Measurements from ENCODE around the gene NDST3. TPM values are rescaled to one million over a fixed set of nuclear protein-coding genes. Genes with fewer than 3 reads are reported as not detected.

Gene NDST3
- total RNA-seq, 4 donors from 2014 or later, result 1.7 TPM; not detected in 3

DNA sequence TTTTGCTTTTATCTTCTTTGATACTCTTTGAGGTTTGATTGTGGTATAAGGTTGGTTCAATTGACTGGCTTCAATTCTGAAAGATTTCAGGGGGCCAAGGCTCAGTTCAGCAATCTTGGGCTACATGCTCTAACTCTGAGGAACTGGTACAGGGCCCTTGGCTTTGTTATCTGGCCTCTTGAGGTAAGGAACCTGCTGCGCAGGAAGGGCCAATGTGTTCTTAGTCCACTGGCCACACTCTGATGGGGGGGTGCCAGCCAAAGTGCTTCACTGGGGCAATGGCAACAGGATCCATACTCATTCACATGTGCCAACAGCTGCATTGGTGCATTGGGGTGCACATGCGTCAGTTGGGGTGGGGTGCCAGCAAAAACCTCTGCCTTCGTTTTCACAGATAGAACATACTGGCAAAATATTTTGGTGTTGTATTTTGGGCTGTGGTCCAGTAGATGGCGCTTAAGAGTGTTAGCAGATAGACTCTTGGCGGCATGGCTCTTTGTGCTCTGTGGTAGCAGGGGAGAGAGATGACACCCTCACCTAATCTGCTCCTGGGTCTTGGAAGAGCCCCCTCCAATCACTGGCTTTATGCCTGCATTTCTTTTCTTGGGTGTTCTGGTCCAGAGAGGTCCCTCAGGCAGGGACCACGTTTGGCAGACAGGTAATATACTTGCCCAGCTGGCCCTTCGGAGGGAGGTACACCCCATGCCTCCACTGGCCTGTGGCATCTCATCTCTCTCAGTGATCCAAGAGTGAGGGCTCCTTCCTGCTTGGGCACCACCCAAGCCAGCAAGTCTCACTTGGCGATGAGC, 42.9 kb downstream of the NDST3 start:
- Histone ChIP-seq H3K4me3 (no peak overlapping the region), H3K9me3 (no peaks in the 10 kb centered on the region), H3K27ac (no peak overlapping the region), H3K27me3 (no peaks in the 10 kb centered on the region), H3K4me1 (no peaks in the 10 kb centered on the region), H3K36me3 (no peaks in the 10 kb centered on the region)
- DNase-seq, result no peak
- TF ChIP-seq, protein P1, sequence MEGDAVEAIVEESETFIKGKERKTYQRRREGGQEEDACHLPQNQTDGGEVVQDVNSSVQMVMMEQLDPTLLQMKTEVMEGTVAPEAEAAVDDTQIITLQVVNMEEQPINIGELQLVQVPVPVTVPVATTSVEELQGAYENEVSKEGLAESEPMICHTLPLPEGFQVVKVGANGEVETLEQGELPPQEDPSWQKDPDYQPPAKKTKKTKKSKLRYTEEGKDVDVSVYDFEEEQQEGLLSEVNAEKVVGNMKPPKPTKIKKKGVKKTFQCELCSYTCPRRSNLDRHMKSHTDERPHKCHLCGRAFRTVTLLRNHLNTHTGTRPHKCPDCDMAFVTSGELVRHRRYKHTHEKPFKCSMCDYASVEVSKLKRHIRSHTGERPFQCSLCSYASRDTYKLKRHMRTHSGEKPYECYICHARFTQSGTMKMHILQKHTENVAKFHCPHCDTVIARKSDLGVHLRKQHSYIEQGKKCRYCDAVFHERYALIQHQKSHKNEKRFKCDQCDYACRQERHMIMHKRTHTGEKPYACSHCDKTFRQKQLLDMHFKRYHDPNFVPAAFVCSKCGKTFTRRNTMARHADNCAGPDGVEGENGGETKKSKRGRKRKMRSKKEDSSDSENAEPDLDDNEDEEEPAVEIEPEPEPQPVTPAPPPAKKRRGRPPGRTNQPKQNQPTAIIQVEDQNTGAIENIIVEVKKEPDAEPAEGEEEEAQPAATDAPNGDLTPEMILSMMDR (IDR thresholded peaks at IDR 0.05), result no peak
- intact Hi-C loops (cut with DNase I; ENCODE audit: low total_unique reads), result no loop called here

DNA sequence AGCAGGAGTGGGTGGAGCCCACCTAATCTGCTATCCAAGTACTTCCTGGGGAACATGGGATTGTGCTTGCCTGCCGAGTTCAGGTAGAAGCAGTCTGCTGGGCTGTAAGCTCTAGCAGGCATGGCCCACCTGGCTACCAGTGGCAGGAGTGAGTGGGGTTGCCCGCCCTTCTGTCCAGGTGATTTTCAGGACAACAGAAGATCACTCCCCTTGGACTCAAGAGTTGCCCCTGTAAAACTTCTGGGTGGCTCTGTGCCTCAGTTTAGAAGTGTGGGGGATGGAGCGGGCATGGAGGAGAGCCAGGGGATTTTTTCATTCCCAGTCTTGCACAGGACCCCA, 43.5 kb downstream of the NDST3 start:
- Histone ChIP-seq H3K4me3 (no peak overlapping the region), H3K36me3 (no peaks in the 10 kb centered on the region), H3K4me1 (no peaks in the 10 kb centered on the region), H3K9me3 (no peaks in the 10 kb centered on the region), H3K27me3 (no peaks in the 10 kb centered on the region), H3K27ac (no peak overlapping the region)
- DNase-seq, result no peak
- intact Hi-C loops (cut with DNase I; ENCODE audit: low total_unique reads), result no loop called here
- TF ChIP-seq, protein P1 (IDR thresholded peaks at IDR 0.05), result no peak
- no peak for TF ChIP-seq POLR2A (IDR thresholded peaks at IDR 0.05)

DNA sequence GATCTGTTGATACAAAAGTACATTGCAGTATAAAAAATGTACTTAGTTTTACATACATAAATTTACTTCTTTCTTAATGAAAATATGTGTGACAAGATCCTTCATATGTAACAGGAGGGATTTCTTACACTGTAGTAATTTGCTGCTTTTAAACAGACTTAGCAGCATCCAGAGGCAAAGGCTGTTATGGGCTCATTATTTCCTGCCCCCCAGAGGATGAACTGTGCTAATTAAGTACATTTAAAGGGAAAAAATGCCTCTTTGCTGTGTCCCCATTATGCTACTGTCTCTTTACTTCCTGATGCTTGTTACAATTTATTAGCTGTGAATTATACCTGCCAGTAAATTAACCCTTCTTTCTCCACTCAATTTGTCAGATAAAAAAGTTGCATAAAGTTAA, 47.1 kb downstream of the NDST3 start:
- TF ChIP-seq POLR2A (IDR thresholded peaks at IDR 0.05), result no peak
- TF ChIP-seq, protein P1 (IDR thresholded peaks at IDR 0.05), result no peak

DNA sequence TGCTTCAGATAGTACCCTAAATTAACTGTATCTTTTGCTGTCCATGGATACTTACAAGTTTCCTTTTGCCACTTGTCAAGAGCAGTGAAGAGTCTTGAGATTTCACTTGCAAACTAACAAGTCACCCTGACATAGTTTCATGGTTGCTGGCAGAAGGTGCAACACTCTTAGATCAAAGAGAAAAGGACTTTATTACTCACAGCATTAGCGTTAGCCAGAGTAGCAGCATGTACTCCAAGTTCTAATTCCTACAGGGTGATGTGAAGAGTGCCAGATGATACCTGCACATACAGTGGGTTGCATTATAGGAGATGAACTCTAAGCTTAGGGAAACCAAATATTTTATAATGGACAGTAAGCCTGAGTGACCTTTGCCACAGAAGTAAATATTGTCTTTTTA, 47.9 kb downstream of the NDST3 start:
- DNase-seq, result no peak
- H3K4me3 ChIP-seq, result no peak overlapping the region
- no peaks in the 10 kb centered on the region for H3K4me1 ChIP-seq
- TF ChIP-seq POLR2A (IDR thresholded peaks at IDR 0.05), result no peak
- TF ChIP-seq, protein P1 (IDR thresholded peaks at IDR 0.05), result no peak
- H3K9me3 ChIP-seq, result no peaks in the 10 kb centered on the region
- no peaks in the 10 kb centered on the region for H3K36me3 ChIP-seq
- H3K27ac ChIP-seq, result no peak overlapping the region
- no peaks in the 10 kb centered on the region for H3K27me3 ChIP-seq
- intact Hi-C loops (cut with DNase I; ENCODE audit: low total_unique reads), result no loop called here

More for the DNA sequence above, 47.1 kb downstream of the NDST3 start:
- Histone ChIP-seq H3K9me3 (no peaks in the 10 kb centered on the region), H3K36me3 (no peaks in the 10 kb centered on the region), H3K27me3 (no peaks in the 10 kb centered on the region), H3K4me1 (no peaks in the 10 kb centered on the region), H3K27ac (no peak overlapping the region), H3K4me3 (no peak overlapping the region)
- no peak for DNase-seq
- intact Hi-C loops (cut with DNase I; ENCODE audit: low total_unique reads), result no loop called here

DNA sequence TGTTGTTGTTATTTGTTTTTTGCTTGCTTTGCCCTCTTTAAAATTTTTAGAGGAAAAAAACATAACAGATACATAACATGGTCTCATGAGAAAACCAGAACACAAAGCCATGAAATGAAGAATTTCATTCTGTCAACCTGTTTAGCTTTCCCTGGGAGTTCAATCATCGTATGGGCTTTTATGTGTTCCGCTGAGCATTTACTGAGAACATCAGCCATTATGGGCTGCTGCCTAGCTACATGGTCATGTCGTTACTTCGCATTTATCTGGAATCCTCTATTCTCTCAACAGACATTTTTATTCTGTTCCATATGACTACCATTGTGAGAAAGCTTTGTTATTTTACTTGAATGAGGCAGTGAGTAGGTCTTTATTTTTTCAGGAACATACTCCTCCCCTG, 51.4 kb downstream of the NDST3 start:
- Histone ChIP-seq H3K4me3 (no peak overlapping the region), H3K27ac (no peak overlapping the region), H3K4me1 (no peaks in the 10 kb centered on the region), H3K27me3 (no peaks in the 10 kb centered on the region), H3K36me3 (no peaks in the 10 kb centered on the region), H3K9me3 (no peaks in the 10 kb centered on the region)
- TF ChIP-seq POLR2A (IDR thresholded peaks at IDR 0.05), result no peak
- TF ChIP-seq, protein P1 (IDR thresholded peaks at IDR 0.05), result no peak
- intact Hi-C loops (cut with DNase I; ENCODE audit: low total_unique reads), result no loop called here
- DNase-seq, result no peak
